MCF 10A (cell line): ENCODE data around the gene ADARB2. TPM values are rescaled to one million over a fixed set of nuclear protein-coding genes. Genes with fewer than 3 reads are reported as not detected.

ENCODE experiments used
- BruUV-seq: library from RNA; stranded (reverse); fragments of 400-500 nt; replicated peaks from 2 replicates; lab custom pipeline; 2021; lab: Mats Ljungman, UMichigan
- CTCF ChIA-PET: fragments of 300-600 bp; sonication (Branson Sonifier 250); formaldehyde crosslinking; extraction: SDS; loops from one replicate; lab custom pipeline; 2021; ENCODE audit warnings: antibody characterized with exemption, inconsistent platforms; lab: Yijun Ruan, JAX
- POLR2A ChIA-PET: fragments of 300-600, 350-650 bp; sonication (Branson Sonifier 250); formaldehyde crosslinking; extraction: SDS; loops from one replicate; lab custom pipeline; 2020; ENCODE audit warnings: antibody characterized with exemption, inconsistent platforms; lab: Yijun Ruan, JAX
- DNase-seq: peaks from one replicate; pipeline ENCODE4 v3.0.0-alpha.2; 2018; ENCODE audit not compliant: unreplicated experiment
- H3K27ac Mint-ChIP-seq: one replicate; pipeline ENCODE4 v1.8.0; 2022; ENCODE audit warnings: mild to moderate bottlenecking, low read depth, mixed read lengths; ENCODE audit not compliant: unreplicated experiment
- H3K27me3 Mint-ChIP-seq: one replicate; pipeline ENCODE4 v1.8.0; 2022; ENCODE audit warnings: mixed read lengths; ENCODE audit not compliant: insufficient read depth, unreplicated experiment
- H3K36me3 Mint-ChIP-seq: one replicate; pipeline ENCODE4 v1.8.0; 2022; ENCODE audit warnings: mild to moderate bottlenecking, moderate library complexity, mixed read lengths; ENCODE audit not compliant: insufficient read depth, unreplicated experiment
- H3K4me1 Mint-ChIP-seq: one replicate; pipeline ENCODE4 v1.8.0; 2022; ENCODE audit warnings: mixed read lengths; ENCODE audit not compliant: insufficient read depth, unreplicated experiment
- H3K4me3 Mint-ChIP-seq: one replicate; pipeline ENCODE4 v1.8.0; 2022; ENCODE audit warnings: mild to moderate bottlenecking, moderate library complexity, mixed read lengths; ENCODE audit not compliant: unreplicated experiment
- H3K9me3 Mint-ChIP-seq: one replicate; pipeline ENCODE4 v1.8.0; 2022; ENCODE audit warnings: mixed read lengths; ENCODE audit not compliant: unreplicated experiment
- CTCF ChIP-seq: fragments of 200-600 bp; IDR thresholded peaks from one replicate; pipeline ENCODE4 v1.8.0; 2022; ENCODE audit warnings: antibody characterized with exemption, mild to moderate bottlenecking; ENCODE audit not compliant: unreplicated experiment
- intact Hi-C: fragments of 100-400 bp; cut with micrococcal nuclease; formaldehyde crosslinking; loops from 2 replicates; pipeline ENCODE4 v1.14.1; 2022
- total RNA-seq: library from RNA; stranded (reverse); gene quantifications from 2 replicates; pipeline ENCODE4 v1.2.3, GENCODE V29; 2022

The ADARB2 gene
- total RNA-seq, 1 experiment from 2014 or later, result 0.96 TPM

- peaks cover 8% of the 10 kb centered on the region for H3K4me1 Mint-ChIP-seq
- DNase-seq, result no peak
- TF ChIP-seq CTCF, result no peak
- H3K27me3 Mint-ChIP-seq, result peaks cover 14% of the 10 kb centered on the region
- no peaks in the 10 kb centered on the region for H3K9me3 Mint-ChIP-seq
- no TSS peak for BruUV-seq
- no peak overlapping the region for H3K4me3 Mint-ChIP-seq
- H3K27ac Mint-ChIP-seq, result no peak overlapping the region
- POLR2A ChIA-PET, result no interaction called here
- no peaks in the 10 kb centered on the region for H3K36me3 Mint-ChIP-seq
- intact Hi-C loops, result no loop called here
- CTCF ChIA-PET, result no interaction called here
Observed at GRCh38 chr10:1294748-1295147, 442.6 kb downstream of the ADARB2 start.

GRCh38 chr10:1293636-1294435 is 443.5 kb downstream of the ADARB2 start:
- Mint-ChIP-seq H3K27me3 (peaks cover 5% of the 10 kb centered on the region), H3K4me3 (no peak overlapping the region), H3K9me3 (no peaks in the 10 kb centered on the region), H3K27ac (no peak overlapping the region), H3K4me1 (peaks cover 15% of the 10 kb centered on the region), H3K36me3 (no peaks in the 10 kb centered on the region)
- CTCF ChIA-PET, result no interaction called here
- DNase-seq, result no peak
- no peak for TF ChIP-seq CTCF
- POLR2A ChIA-PET, result interaction anchor here (0.7 kb wide), 1 partner anchor 221 kb away, joined by 3 read pairs; no protein-coding TSS in a partner anchor
- intact Hi-C loops, result no loop called here
- no TSS peak for BruUV-seq

GRCh38 chr10:1293157-1293556 is 444.2 kb downstream of the ADARB2 start:
- DNase-seq, result no peak
- no peak overlapping the region for H3K4me3 Mint-ChIP-seq
- no peak overlapping the region for H3K27ac Mint-ChIP-seq
- no peaks in the 10 kb centered on the region for H3K9me3 Mint-ChIP-seq
- CTCF ChIA-PET, result interaction anchor here (0.6 kb wide), 1 partner anchor 13 kb away, joined by 3 read pairs; no protein-coding TSS in a partner anchor
- POLR2A ChIA-PET, result interaction anchor here (0.7 kb wide), 1 partner anchor 220 kb away, joined by 3 read pairs; no protein-coding TSS in a partner anchor
- H3K4me1 Mint-ChIP-seq, result peaks cover 15% of the 10 kb centered on the region
- H3K36me3 Mint-ChIP-seq, result no peaks in the 10 kb centered on the region
- no TSS peak for BruUV-seq
- H3K27me3 Mint-ChIP-seq, result no peaks in the 10 kb centered on the region
- intact Hi-C loops, result no loop called here
- TF ChIP-seq CTCF, result no peak

- no peak for DNase-seq
- POLR2A ChIA-PET, result no interaction called here
- intact Hi-C loops, result no loop called here
- no peak for TF ChIP-seq CTCF
- Mint-ChIP-seq H3K4me3 (no peak overlapping the region), H3K27ac (no peak overlapping the region), H3K9me3 (no peaks in the 10 kb centered on the region), H3K4me1 (peaks cover 15% of the 10 kb centered on the region), H3K36me3 (no peaks in the 10 kb centered on the region), H3K27me3 (no peaks in the 10 kb centered on the region)
- CTCF ChIA-PET, result interaction anchor here (0.6 kb wide), 1 partner anchor 12 kb away, joined by 3 read pairs; no protein-coding TSS in a partner anchor
- no TSS peak for BruUV-seq
Observed at GRCh38 chr10:1292611-1293031, 444.7 kb downstream of the ADARB2 start.
